T-cell (primary cell): ENCODE data around the gene MEIS1. TPM values are rescaled to one million over a fixed set of nuclear protein-coding genes. Genes with fewer than 3 reads are reported as not detected.

ENCODE experiments used
- ATAC-seq, 4 experiments: fragments of 200-7000 bp in 3 of 4; fragments of 150-1000 bp in 1 of 4; cut with Tn5 transposase; replicated peaks in 1 of 4; 1 replicate in 3 of 4; 2 replicates in 1 of 4; pipeline ENCODE4 v1.10.0; 2021; ENCODE audit warnings: moderate library complexity in 3 of 4, mild to moderate bottlenecking in 2 of 4, moderate number of reproducible peaks in 1 of 4
- CTCF ChIA-PET, 2 donors: fragments of 300-600 bp; sonication (Branson Sonifier 250); formaldehyde crosslinking; loops; one replicate each; lab custom pipeline; 2022; ENCODE audit warnings: antibody characterized with exemption in 2 of 2; lab: Charles Lee
- POLR2A ChIA-PET, 2 donors: fragments of 300-600 bp; sonication (Branson Sonifier 250); formaldehyde crosslinking; loops; one replicate each; lab custom pipeline; 2022; ENCODE audit warnings: antibody characterized with exemption in 2 of 2; lab: Charles Lee
- DNase-seq, 35 experiments: peaks; one replicate each; pipeline versions ENCODE4 v3.0.0 to v3.0.0-alpha.2; 2013 to 2023
- H3K27ac ChIP-seq: one replicate; pipeline ENCODE4 v1.5.1; 2013; ENCODE audit warnings: low read length
- H3K27me3 ChIP-seq, 2 experiments: replicated peaks in 1 of 2; 1 replicate in 1 of 2; 2 replicates in 1 of 2; pipeline versions ENCODE4 v1.6.1 to v1.7.0; 2013; ENCODE audit warnings: low read length in 1 of 2, mixed read lengths in 1 of 2; ENCODE audit not compliant: control insufficient read depth in 2 of 2, insufficient read depth in 2 of 2; ENCODE audit errors: extremely low read depth in 1 of 2
- H3K36me3 ChIP-seq, 2 donors: 1 replicate in 1 of 2; 2 replicates in 1 of 2; pipeline versions ENCODE4 v1.6.1 to v1.7.0; 2013; ENCODE audit warnings: low read length in 1 of 2; ENCODE audit not compliant: control insufficient read depth in 2 of 2, insufficient read depth in 1 of 2; ENCODE audit errors: extremely low read depth in 1 of 2
- H3K4me1 ChIP-seq, 2 experiments: 1 replicate in 1 of 2; 2 replicates in 1 of 2; pipeline versions ENCODE4 v1.6.1 to v1.7.0; 2013; ENCODE audit warnings: low read length in 2 of 2, mixed read lengths in 1 of 2; ENCODE audit not compliant: insufficient read depth in 2 of 2, control insufficient read depth in 1 of 2; ENCODE audit errors: extremely low read depth in 1 of 2
- H3K4me3 ChIP-seq, 2 donors: 1 replicate in 1 of 2; 2 replicates in 1 of 2; pipeline versions ENCODE4 v1.5.1 to v1.7.0; 2013; ENCODE audit warnings: mild to moderate bottlenecking in 2 of 2, low read length in 1 of 2, moderate library complexity in 1 of 2; ENCODE audit not compliant: control insufficient read depth in 1 of 2; ENCODE audit errors: extremely low read depth in 1 of 2
- H3K9me3 ChIP-seq: 2 replicates; pipeline ENCODE4 v1.7.0; 2013
- H3K27ac Mint-ChIP-seq, 2 donors: one replicate each; pipeline ENCODE4 v1.8.0; 2020 to 2021; ENCODE audit warnings: mild to moderate bottlenecking in 2 of 2, mixed read lengths in 2 of 2
- H3K27me3 Mint-ChIP-seq, 2 donors: one replicate each; pipeline ENCODE4 v1.8.0; 2021 to 2022; ENCODE audit warnings: mixed read lengths in 2 of 2
- H3K36me3 Mint-ChIP-seq: one replicate; pipeline ENCODE4 v1.8.0; 2021; ENCODE audit warnings: mixed read lengths
- H3K4me1 Mint-ChIP-seq, 3 donors: one replicate each; pipeline ENCODE4 v1.8.0; 2020 to 2022; ENCODE audit warnings: mixed read lengths in 3 of 3, mild to moderate bottlenecking in 1 of 3
- H3K4me3 Mint-ChIP-seq, 3 donors: one replicate each; pipeline ENCODE4 v1.8.0; 2020 to 2022; ENCODE audit warnings: mild to moderate bottlenecking in 3 of 3, mixed read lengths in 3 of 3, moderate library complexity in 3 of 3
- H3K9me3 Mint-ChIP-seq, 3 donors: one replicate each; pipeline ENCODE4 v1.8.0; 2020 to 2022; ENCODE audit warnings: mixed read lengths in 3 of 3
- WGBS: methylation state at CpG from one replicate; pipeline ENCODE4 v1.1.5; 2013; ENCODE audit warnings: missing lambda C conversion rate; ENCODE audit not compliant: insufficient coverage; 5-methylcytosine and 5-hydroxymethylcytosine counted together
- total RNA-seq, 35 experiments: library from RNA in 6 of 35; stranded (reverse) in 6 of 35; fragments of 120-200 nt in 1 of 35; gene quantifications; one replicate each; pipeline versions ENCODE4 v1.2.1 to v1.2.4 and lab custom pipeline; 2013 to 2026

Gene MEIS1
- total RNA-seq, 5 donors from 2014 or later (not counting 1 experiment from before 2014, with no cell fraction given), result 0.32 to 3.4 (median 0.90) TPM

DNA sequence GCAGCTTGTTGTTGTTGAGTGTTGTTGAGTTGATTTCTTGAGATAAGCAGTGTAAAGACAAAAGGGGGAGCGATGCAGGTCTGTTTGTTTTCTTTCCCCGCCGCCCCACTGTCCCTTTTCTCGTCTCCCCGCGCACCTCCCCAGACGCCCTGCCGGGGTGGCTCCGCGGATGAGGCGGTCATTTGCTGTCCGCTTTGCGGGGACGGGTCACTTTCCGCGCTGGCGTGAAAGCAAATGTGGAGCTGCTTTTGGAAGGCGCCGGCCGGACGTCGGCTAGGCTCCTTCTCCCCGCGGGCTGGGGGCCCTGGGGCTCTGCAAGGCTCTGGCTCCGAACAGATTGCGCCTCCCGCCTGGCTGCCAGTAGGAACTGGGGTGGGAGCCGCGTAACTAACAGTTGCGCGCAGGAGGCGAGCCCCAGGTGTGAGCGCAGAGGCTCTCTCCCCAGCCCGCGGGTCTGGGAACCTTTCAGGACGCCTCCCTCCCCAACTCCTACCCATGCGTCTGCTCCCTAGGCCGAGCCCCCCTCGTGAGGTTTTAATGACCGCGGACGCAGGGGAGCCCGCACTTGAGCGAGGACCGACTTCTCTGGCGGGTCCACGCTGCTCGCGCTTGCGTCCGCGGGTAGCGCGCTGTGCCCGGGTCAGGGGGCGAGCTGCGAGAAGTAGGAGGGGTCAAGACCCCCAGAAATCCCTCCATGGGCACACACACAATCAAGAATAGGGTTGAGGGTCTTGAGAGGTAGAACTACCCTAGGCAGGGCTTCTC, 146.6 kb downstream of the MEIS1 start:
- Histone ChIP-seq H3K27ac (no peak overlapping the region), H3K4me3 (no peak overlapping the region), H3K36me3 (no peaks in the 10 kb centered on the region), H3K4me1 (peaks cover 0 to 1% of the 10 kb centered on the region in 2 experiments), H3K27me3 (peaks cover 0 to 50% of the 10 kb centered on the region in 2 experiments), H3K9me3 (no peaks in the 10 kb centered on the region)
- POLR2A ChIA-PET, result no interaction called here
- DNase-seq (no peak), ATAC-seq (no peak)
- peaks cover 0 to 5% (median 0%) of the 10 kb centered on the region in 3 donors for H3K4me1 Mint-ChIP-seq
- CTCF ChIA-PET, result no interaction called here
- H3K27me3 Mint-ChIP-seq, result peaks cover 32 to 47% of the 10 kb centered on the region in 2 donors
- H3K4me3 Mint-ChIP-seq, result no peak overlapping the region
- WGBS, result 2% methylated on average over 41 of the region's 57 CpGs
- no peaks in the 10 kb centered on the region for H3K36me3 Mint-ChIP-seq
- no peak overlapping the region for H3K27ac Mint-ChIP-seq
- no peaks in the 10 kb centered on the region for H3K9me3 Mint-ChIP-seq

GRCh38 chr2:66582104-66582986, 147.4 kb downstream of the MEIS1 start:
- ATAC-seq (no peak), DNase-seq (no peak)
- H3K27ac ChIP-seq, result no peak overlapping the region
- H3K36me3 ChIP-seq, result no peaks in the 10 kb centered on the region
- WGBS, result 9% methylated on average over 16 of the region's 36 CpGs
- H3K4me3 ChIP-seq, result no peak overlapping the region
- Mint-ChIP-seq H3K4me1 (peaks cover 0 to 5% (median 0%) of the 10 kb centered on the region in 3 donors), H3K9me3 (no peaks in the 10 kb centered on the region), H3K4me3 (no peak overlapping the region), H3K27ac (no peak overlapping the region), H3K27me3 (peaks cover 29 to 38% of the 10 kb centered on the region in 2 donors), H3K36me3 (no peaks in the 10 kb centered on the region)
- ChIA-PET POLR2A (no interaction called here), CTCF (no interaction called here)
- peaks cover 0 to 44% of the 10 kb centered on the region in 2 experiments for H3K27me3 ChIP-seq
- H3K9me3 ChIP-seq, result no peaks in the 10 kb centered on the region
- no peaks in the 10 kb centered on the region for H3K4me1 ChIP-seq

DNA sequence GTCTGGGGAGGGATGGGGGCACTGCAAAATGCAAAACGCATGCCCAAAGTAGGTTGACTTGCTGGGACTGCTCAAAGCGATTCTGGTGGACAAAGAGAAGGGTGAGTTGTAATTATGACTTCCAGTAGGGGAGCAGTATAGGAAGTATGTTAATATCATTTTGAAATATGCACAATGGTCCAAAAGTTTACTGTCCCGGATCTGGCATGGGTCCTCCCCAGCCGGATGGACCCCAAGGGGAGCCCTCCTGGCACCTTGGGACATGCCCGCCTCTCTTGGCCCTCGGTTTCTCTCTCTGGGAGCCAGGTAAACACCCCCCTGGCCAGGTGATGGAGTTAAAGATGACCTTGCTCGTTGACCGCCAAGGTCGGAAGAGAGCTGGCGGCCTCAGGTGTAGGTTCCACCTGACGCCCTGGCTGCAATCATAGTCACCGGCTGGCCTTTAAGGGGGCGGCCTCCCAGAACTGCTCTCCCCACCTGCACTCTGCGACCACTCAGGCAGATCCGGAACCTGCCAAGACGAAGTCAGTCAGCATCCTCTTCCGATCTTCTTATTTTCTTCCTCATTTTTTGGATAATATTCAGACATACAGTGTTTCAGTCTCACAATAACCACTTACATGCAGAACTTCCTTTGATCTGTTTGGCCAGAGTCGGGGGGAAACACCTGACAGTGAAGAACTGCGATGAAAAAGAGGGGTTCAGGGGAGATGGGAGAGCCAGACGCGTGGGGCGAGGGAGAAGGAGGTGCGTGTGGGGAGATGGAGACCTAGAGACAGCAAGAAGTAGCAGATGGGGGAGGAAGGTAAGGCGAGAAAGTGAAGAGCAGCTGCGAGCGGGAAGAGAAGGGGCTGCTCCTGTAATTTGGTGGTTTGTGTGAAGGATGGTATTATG, 148.3 kb downstream of the MEIS1 start:
- no peaks in the 10 kb centered on the region for H3K9me3 Mint-ChIP-seq
- Histone ChIP-seq H3K36me3 (no peaks in the 10 kb centered on the region), H3K9me3 (no peaks in the 10 kb centered on the region), H3K4me1 (no peaks in the 10 kb centered on the region), H3K27me3 (peaks cover 0 to 36% of the 10 kb centered on the region in 2 experiments), H3K27ac (no peak overlapping the region), H3K4me3 (no peak overlapping the region)
- peaks cover 0 to 4% (median 0%) of the 10 kb centered on the region in 3 donors for H3K4me1 Mint-ChIP-seq
- ATAC-seq (no peak), DNase-seq (no peak)
- POLR2A ChIA-PET, result no interaction called here
- H3K27ac Mint-ChIP-seq, result no peak overlapping the region
- peaks cover 22 to 30% of the 10 kb centered on the region in 2 donors for H3K27me3 Mint-ChIP-seq
- H3K4me3 Mint-ChIP-seq, result no peak overlapping the region
- WGBS, result 3% methylated on average over 20 of the region's 26 CpGs
- CTCF ChIA-PET, result no interaction called here
- no peaks in the 10 kb centered on the region for H3K36me3 Mint-ChIP-seq

- H3K27ac Mint-ChIP-seq, result no peak overlapping the region
- no peaks in the 10 kb centered on the region for H3K36me3 ChIP-seq
- no peaks in the 10 kb centered on the region for H3K4me1 ChIP-seq
- H3K9me3 Mint-ChIP-seq, result no peaks in the 10 kb centered on the region
- no peaks in the 10 kb centered on the region for H3K36me3 Mint-ChIP-seq
- H3K27me3 ChIP-seq, result peaks cover 0 to 32% of the 10 kb centered on the region in 2 experiments
- DNase-seq, result no peak
- peaks cover 16 to 24% of the 10 kb centered on the region in 2 donors for H3K27me3 Mint-ChIP-seq
- no peak overlapping the region for H3K4me3 ChIP-seq
- peaks cover 0 to 4% (median 0%) of the 10 kb centered on the region in 3 donors for H3K4me1 Mint-ChIP-seq
- H3K27ac ChIP-seq, result no peak overlapping the region
- ATAC-seq, result no peak
- no peak overlapping the region for H3K4me3 Mint-ChIP-seq
- CTCF ChIA-PET, result interaction anchor here in 1 of 2 donors (0.7 kb wide), 1 partner anchor 1149 kb away, joined by 3 read pairs; no protein-coding TSS in a partner anchor
- no CpG with 5 or more reads among the region's 5 CpGs for WGBS
- POLR2A ChIA-PET, result no interaction called here
- H3K9me3 ChIP-seq, result no peaks in the 10 kb centered on the region
Observed at GRCh38 chr2:66583881-66584280, 149.0 kb downstream of the MEIS1 start.

DNA sequence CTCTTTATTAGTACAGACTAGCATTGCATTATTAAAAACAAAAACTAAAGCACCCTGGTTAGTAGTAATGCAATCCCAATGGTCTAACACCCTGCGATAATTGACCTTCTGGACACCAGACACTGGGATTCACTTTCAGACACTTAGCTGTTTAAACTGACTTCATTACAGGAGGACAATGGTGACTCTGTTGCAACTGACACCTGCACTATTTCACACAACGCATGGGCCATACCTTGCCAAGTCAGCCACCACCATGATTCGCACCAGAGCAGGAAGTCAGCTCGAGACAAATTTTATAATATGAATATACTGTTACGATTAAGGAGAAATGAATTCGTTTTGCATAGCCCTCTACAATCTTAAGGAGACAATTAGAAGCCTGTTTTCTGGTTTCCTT, 150.7 kb downstream of the MEIS1 start:
- CTCF ChIA-PET, result no interaction called here
- 89% methylated on average over 1 of the region's 6 CpGs for WGBS

More for the DNA sequence above, 150.7 kb downstream of the MEIS1 start:
- POLR2A ChIA-PET, result no interaction called here
- Histone ChIP-seq H3K27ac (no peak overlapping the region), H3K36me3 (no peaks in the 10 kb centered on the region), H3K4me3 (no peak overlapping the region), H3K4me1 (no peaks in the 10 kb centered on the region), H3K9me3 (no peaks in the 10 kb centered on the region), H3K27me3 (peaks cover 0 to 30% of the 10 kb centered on the region in 2 experiments)
- Mint-ChIP-seq H3K4me3 (no peak overlapping the region), H3K27ac (no peak overlapping the region), H3K27me3 (peaks cover 6 to 13% of the 10 kb centered on the region in 2 donors), H3K9me3 (peaks cover 0 to 3% (median 0%) of the 10 kb centered on the region in 3 donors), H3K4me1 (peaks cover 0 to 4% (median 0%) of the 10 kb centered on the region in 3 donors), H3K36me3 (no peaks in the 10 kb centered on the region)
- no peak for ATAC-seq
- no peak for DNase-seq
